ENCODE results near the gene DGUOK. TPM values are rescaled to one million over a fixed set of nuclear protein-coding genes. Genes with fewer than 3 reads are reported as not detected.

DGUOK gene
- total and polyA plus RNA-seq, 4 donors, result 19.6 to 49.7 (median 28.3) TPM

DNA sequence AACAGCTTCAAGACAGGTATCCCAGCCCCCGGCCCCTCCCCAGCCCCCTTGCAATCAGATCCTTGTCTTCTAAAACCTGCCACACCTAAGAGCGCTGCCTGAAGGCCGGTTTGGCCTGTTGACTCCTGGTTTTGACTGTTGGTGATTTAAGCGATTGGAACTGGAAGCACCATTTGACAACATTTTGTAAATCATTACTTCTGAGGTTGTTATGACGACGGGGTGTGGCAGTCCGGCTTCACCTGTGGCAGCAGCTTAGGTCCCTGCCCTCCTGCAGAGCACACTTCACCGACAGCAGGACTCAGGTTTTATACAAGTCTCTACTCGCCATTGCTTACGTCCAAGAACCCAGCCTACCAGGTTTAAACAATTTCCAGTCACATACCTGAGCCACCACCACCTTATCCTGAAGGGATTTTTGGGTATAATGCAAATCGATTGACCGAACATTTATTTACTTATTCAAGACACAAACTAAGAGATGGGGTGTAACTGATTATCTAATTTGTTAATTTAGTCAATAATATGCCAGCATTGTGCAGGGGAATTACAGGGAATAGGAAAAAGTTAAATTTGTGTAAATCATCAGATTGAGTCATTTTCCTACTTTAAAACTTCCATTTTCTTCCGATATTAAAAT is 707 bp upstream of the DGUOK start:
- H3K36me3 ChIP-seq (ENCODE audit: control insufficient read depth in 4 of 4, insufficient read depth in 3 of 4, low read depth in 1 of 4, low read length in 3 of 4), result no peaks in the 10 kb centered on the region
- TF ChIP-seq, protein P1, sequence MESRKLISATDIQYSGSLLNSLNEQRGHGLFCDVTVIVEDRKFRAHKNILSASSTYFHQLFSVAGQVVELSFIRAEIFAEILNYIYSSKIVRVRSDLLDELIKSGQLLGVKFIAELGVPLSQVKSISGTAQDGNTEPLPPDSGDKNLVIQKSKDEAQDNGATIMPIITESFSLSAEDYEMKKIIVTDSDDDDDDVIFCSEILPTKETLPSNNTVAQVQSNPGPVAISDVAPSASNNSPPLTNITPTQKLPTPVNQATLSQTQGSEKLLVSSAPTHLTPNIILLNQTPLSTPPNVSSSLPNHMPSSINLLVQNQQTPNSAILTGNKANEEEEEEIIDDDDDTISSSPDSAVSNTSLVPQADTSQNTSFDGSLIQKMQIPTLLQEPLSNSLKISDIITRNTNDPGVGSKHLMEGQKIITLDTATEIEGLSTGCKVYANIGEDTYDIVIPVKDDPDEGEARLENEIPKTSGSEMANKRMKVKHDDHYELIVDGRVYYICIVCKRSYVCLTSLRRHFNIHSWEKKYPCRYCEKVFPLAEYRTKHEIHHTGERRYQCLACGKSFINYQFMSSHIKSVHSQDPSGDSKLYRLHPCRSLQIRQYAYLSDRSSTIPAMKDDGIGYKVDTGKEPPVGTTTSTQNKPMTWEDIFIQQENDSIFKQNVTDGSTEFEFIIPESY (IDR thresholded peaks at IDR 0.05), result no peak
- TF ChIP-seq RAD21 (IDR thresholded peaks at IDR 0.05) (no peak), FOXA1 (IDR thresholded peaks at IDR 0.05) (peak; percentile 5), TAF1 (conservative IDR thresholded peaks at IDR 0.05) (no peak), FOXA2 (IDR thresholded peaks at IDR 0.05) (no peak)
- TF ChIP-seq, protein P2, sequence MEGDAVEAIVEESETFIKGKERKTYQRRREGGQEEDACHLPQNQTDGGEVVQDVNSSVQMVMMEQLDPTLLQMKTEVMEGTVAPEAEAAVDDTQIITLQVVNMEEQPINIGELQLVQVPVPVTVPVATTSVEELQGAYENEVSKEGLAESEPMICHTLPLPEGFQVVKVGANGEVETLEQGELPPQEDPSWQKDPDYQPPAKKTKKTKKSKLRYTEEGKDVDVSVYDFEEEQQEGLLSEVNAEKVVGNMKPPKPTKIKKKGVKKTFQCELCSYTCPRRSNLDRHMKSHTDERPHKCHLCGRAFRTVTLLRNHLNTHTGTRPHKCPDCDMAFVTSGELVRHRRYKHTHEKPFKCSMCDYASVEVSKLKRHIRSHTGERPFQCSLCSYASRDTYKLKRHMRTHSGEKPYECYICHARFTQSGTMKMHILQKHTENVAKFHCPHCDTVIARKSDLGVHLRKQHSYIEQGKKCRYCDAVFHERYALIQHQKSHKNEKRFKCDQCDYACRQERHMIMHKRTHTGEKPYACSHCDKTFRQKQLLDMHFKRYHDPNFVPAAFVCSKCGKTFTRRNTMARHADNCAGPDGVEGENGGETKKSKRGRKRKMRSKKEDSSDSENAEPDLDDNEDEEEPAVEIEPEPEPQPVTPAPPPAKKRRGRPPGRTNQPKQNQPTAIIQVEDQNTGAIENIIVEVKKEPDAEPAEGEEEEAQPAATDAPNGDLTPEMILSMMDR (IDR thresholded peaks at IDR 0.05; ENCODE audit: low read depth, low read length, missing input control), result no peak
- DNase-seq (ENCODE audit: low spot score), result no peak
- peaks cover 0 to 3% (median 0%) of the 10 kb centered on the region in 4 donors for H3K27me3 ChIP-seq (ENCODE audit: control insufficient read depth in 4 of 4, insufficient read depth in 4 of 4, low read length in 3 of 4)
- 72% methylated on average over 13 of the region's 13 CpGs for WGBS
- H3K9ac ChIP-seq (ENCODE audit: low read depth in 1 of 2, low read length in 2 of 2), result peak overlapping the region in 1 of 2 donors; percentile 8
- H3K9me3 ChIP-seq (ENCODE audit: control insufficient read depth in 4 of 4, low read length in 3 of 4), result no peaks in the 10 kb centered on the region
- H3K4me1 ChIP-seq (ENCODE audit: control insufficient read depth in 4 of 4, insufficient read depth in 4 of 4, low read length in 3 of 4), result peaks cover 10 to 27% (median 15%) of the 10 kb centered on the region in 4 donors
- H3K4me3 ChIP-seq (ENCODE audit: low read depth in 1 of 3, low read length in 3 of 3), result peak overlapping the region in 2 of 3 donors; percentile 27 to 98
- H3K27ac ChIP-seq (ENCODE audit: low read depth in 1 of 2, low read length in 2 of 2), result no peak overlapping the region

DNA sequence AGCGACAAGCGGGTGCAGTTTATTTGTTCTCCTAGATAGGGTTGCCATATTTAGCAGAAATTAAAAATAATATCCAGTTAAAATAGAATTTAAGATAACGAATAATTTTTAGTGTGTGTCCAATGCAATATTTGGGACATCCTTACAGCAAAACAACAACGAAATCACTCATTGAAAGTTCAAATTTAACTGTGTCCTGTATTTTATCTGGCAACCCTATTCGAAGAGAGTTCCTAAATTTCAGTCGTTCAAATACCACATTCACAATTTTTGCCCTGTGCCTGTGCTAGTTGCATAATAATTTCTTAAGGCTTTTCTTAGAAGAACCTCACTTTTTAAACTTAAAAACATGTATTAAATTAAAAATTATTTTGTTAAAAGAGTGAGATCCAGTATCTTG is 664 bp downstream of the DGUOK start:
- peaks cover 0 to 2% (median 0%) of the 10 kb centered on the region in 4 donors for H3K36me3 ChIP-seq (ENCODE audit: control insufficient read depth in 4 of 4, insufficient read depth in 3 of 4, low read depth in 1 of 4, low read length in 3 of 4)
- H3K9ac ChIP-seq (ENCODE audit: low read depth in 1 of 2, low read length in 2 of 2), result peak overlapping the region; percentile 82 to 96
- no peak for DNase-seq (ENCODE audit: low spot score)
- peaks cover 10 to 27% (median 15%) of the 10 kb centered on the region in 4 donors for H3K4me1 ChIP-seq (ENCODE audit: control insufficient read depth in 4 of 4, insufficient read depth in 4 of 4, low read length in 3 of 4)
- H3K27ac ChIP-seq (ENCODE audit: low read depth in 1 of 2, low read length in 2 of 2), result peak overlapping the region; percentile 81 to 93
- peaks cover 0 to 3% (median 0%) of the 10 kb centered on the region in 4 donors for H3K27me3 ChIP-seq (ENCODE audit: control insufficient read depth in 4 of 4, insufficient read depth in 4 of 4, low read length in 3 of 4)
- TF ChIP-seq, protein P1 (IDR thresholded peaks at IDR 0.05), result no peak
- TF ChIP-seq, protein P3, sequence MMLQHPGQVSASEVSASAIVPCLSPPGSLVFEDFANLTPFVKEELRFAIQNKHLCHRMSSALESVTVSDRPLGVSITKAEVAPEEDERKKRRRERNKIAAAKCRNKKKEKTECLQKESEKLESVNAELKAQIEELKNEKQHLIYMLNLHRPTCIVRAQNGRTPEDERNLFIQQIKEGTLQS (IDR thresholded peaks at IDR 0.05), result no peak
- TF ChIP-seq GABPA (IDR thresholded peaks at IDR 0.05 in 1 of 2, conservative IDR thresholded peaks at IDR 0.05 in 1 of 2) (no peak), RAD21 (IDR thresholded peaks at IDR 0.05) (no peak), HNF4G (IDR thresholded peaks at IDR 0.05) (no peak), FOXA2 (IDR thresholded peaks at IDR 0.05) (no peak), FOXA1 (IDR thresholded peaks at IDR 0.05) (no peak), YY1 (IDR thresholded peaks at IDR 0.05) (no peak), HNF4A (conservative IDR thresholded peaks at IDR 0.05) (no peak), JUND (IDR thresholded peaks at IDR 0.05) (no peak), RXRA (IDR thresholded peaks at IDR 0.05) (no peak), TAF1 (conservative IDR thresholded peaks at IDR 0.05) (no peak), NR2F2 (IDR thresholded peaks at IDR 0.05) (no peak), SP1 (IDR thresholded peaks at IDR 0.05) (no peak), EGR1 (IDR thresholded peaks at IDR 0.05; ENCODE audit: low read depth in 2 of 2) (no peak)
- TF ChIP-seq, protein P4, sequence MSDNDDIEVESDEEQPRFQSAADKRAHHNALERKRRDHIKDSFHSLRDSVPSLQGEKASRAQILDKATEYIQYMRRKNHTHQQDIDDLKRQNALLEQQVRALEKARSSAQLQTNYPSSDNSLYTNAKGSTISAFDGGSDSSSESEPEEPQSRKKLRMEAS (IDR thresholded peaks at IDR 0.05), result no peak
- TF ChIP-seq, protein P2 (IDR thresholded peaks at IDR 0.05; ENCODE audit: low read depth, low read length, missing input control), result no peak
- TF ChIP-seq, protein P5, sequence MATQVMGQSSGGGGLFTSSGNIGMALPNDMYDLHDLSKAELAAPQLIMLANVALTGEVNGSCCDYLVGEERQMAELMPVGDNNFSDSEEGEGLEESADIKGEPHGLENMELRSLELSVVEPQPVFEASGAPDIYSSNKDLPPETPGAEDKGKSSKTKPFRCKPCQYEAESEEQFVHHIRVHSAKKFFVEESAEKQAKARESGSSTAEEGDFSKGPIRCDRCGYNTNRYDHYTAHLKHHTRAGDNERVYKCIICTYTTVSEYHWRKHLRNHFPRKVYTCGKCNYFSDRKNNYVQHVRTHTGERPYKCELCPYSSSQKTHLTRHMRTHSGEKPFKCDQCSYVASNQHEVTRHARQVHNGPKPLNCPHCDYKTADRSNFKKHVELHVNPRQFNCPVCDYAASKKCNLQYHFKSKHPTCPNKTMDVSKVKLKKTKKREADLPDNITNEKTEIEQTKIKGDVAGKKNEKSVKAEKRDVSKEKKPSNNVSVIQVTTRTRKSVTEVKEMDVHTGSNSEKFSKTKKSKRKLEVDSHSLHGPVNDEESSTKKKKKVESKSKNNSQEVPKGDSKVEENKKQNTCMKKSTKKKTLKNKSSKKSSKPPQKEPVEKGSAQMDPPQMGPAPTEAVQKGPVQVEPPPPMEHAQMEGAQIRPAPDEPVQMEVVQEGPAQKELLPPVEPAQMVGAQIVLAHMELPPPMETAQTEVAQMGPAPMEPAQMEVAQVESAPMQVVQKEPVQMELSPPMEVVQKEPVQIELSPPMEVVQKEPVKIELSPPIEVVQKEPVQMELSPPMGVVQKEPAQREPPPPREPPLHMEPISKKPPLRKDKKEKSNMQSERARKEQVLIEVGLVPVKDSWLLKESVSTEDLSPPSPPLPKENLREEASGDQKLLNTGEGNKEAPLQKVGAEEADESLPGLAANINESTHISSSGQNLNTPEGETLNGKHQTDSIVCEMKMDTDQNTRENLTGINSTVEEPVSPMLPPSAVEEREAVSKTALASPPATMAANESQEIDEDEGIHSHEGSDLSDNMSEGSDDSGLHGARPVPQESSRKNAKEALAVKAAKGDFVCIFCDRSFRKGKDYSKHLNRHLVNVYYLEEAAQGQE (IDR thresholded peaks at IDR 0.05), result no peak
- H3K9me3 ChIP-seq (ENCODE audit: control insufficient read depth in 4 of 4, low read length in 3 of 4), result no peaks in the 10 kb centered on the region
- 17% methylated on average over 6 of the region's 6 CpGs for WGBS
- peak overlapping the region; percentile 86 to 98 (median 96) for H3K4me3 ChIP-seq (ENCODE audit: low read depth in 1 of 3, low read length in 3 of 3)

Measured in liver (tissue), 9 donors.